Measurements from ENCODE around the gene TMEM205.
A peak's percentile ranks its signal among the peaks of the same experiment; 100 is the strongest.
"Not testable (repeated sequence)": the region's sequence is repeated elsewhere in the genome, so short reads cannot be mapped to it uniquely, and the experiment has no call there.

TMEM205 gene

DNA sequence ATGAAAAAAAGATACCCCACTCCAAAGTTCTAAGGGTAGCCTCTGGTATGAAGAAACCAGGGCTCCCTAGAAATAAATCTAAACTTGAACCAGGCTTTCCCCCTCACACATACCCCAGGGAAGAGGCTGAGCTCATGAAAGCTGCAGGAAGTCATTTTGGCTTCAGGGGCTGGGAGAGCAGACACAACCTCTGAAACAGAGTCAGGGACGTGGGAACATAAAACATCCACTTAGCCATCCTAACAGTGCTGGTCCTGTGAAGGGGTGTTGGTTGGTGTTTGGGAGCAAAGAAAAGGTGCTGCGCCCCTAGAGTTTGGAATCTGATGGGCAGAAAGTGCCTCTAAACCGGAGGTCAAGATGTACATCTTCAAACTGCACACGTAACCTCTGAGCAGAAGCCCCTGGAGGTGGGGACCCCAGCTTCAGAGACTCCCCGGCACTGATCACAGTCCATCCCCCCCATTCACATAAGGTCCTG, 22.4 kb downstream of the TMEM205 start:
- DNase-seq (ENCODE audit: low read depth): peak; percentile 14
- no peak overlapping the region for H3K4me3 ChIP-seq (ENCODE audit: control insufficient read depth, low read depth, low read length)
- TF ChIP-seq, protein P1, sequence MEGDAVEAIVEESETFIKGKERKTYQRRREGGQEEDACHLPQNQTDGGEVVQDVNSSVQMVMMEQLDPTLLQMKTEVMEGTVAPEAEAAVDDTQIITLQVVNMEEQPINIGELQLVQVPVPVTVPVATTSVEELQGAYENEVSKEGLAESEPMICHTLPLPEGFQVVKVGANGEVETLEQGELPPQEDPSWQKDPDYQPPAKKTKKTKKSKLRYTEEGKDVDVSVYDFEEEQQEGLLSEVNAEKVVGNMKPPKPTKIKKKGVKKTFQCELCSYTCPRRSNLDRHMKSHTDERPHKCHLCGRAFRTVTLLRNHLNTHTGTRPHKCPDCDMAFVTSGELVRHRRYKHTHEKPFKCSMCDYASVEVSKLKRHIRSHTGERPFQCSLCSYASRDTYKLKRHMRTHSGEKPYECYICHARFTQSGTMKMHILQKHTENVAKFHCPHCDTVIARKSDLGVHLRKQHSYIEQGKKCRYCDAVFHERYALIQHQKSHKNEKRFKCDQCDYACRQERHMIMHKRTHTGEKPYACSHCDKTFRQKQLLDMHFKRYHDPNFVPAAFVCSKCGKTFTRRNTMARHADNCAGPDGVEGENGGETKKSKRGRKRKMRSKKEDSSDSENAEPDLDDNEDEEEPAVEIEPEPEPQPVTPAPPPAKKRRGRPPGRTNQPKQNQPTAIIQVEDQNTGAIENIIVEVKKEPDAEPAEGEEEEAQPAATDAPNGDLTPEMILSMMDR (conservative IDR thresholded peaks at IDR 0.05; ENCODE audit: control insufficient read depth, insufficient read depth, low read depth, low read length): no peak

DNA sequence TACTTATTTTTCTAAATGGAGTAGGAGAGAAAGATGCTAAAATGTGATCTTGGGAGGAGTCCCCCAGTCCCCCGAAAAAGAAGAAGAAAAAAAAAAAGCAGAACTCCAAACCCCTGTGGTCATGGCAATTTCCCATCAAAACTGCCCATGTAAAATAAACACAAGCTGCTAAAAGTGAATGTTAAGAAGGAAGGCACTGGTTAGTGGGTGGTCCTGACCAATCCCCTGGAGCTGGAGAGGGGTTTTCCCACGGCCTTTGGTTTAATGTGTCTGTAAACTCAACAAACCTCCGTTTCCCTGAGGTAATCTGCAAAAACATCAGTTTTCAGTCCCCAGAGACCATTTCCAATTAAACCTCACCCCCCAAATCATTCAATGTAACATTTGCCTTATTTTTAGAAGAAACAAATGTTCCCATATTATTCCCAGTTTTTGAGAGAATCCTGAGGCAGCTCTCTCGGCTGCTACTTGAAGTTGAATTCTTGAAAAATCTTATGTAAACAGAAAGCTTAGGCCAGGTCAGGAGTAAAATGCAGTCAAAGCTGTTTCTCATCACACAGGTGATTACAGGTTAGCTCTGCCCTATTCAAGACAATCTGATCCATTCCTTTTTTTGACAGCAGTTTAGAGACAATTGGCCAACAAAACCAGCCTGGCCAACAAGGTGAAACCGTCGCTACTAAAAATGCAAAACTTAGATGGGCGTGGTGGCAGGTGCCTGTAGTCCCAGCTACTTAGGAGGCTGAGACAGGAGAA, 23.6 kb downstream of the TMEM205 start:
- TF ChIP-seq, protein P1 (conservative IDR thresholded peaks at IDR 0.05; ENCODE audit: control insufficient read depth, insufficient read depth, low read depth, low read length): no peak

DNA sequence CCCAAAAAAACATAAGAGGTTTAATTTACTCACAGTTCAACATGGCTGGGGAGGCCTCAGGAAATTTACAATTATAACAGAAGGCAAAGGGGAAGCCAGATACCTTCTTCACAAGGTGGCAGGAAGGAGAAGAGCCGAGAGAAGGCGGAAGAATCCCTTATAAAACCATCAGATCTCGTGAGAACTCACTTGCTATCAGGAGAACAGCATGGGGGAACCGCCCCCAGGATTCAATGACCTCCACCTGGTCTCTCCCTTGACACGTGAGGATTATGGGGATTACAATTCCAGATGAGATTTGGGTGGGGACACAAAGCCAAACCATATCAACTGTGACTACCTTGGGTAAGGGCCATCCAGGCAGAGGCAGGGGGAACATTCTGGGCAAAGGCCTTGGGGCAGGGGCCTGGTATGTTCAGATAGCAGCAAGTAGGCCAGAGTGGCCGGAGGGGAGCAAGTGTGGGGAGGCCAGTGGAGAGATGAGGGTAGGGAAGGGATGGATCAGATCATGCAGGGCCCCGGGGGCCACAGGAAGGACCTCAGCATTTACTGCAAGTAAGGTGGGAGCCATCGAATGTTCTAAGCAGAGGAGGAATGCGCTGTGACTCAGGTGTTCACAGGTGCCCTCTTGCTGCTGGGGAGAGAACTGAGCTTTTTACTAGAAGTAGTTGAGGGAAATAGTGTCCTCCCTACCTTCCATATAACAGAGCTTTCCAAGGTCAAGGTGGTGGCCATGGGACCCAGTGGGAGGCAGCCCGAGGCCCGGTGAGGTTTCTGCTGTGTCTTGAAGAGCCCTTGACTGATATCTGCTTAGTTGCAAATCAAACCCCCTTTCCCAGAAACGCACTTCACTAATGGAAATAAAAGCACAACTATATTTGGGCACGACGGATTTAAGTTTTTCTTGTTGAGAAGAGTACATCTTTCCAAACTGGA, 24.6 kb downstream of the TMEM205 start:
- DNase-seq (ENCODE audit: low read depth): no peak
- TF ChIP-seq, protein P1 (conservative IDR thresholded peaks at IDR 0.05; ENCODE audit: control insufficient read depth, insufficient read depth, low read depth, low read length): no peak
- no peak overlapping the region for H3K4me3 ChIP-seq (ENCODE audit: control insufficient read depth, low read depth, low read length)

More for the DNA sequence above, 23.6 kb downstream of the TMEM205 start:
- no peak overlapping the region for H3K4me3 ChIP-seq (ENCODE audit: control insufficient read depth, low read depth, low read length)
- no peak for DNase-seq (ENCODE audit: low read depth)

DNA sequence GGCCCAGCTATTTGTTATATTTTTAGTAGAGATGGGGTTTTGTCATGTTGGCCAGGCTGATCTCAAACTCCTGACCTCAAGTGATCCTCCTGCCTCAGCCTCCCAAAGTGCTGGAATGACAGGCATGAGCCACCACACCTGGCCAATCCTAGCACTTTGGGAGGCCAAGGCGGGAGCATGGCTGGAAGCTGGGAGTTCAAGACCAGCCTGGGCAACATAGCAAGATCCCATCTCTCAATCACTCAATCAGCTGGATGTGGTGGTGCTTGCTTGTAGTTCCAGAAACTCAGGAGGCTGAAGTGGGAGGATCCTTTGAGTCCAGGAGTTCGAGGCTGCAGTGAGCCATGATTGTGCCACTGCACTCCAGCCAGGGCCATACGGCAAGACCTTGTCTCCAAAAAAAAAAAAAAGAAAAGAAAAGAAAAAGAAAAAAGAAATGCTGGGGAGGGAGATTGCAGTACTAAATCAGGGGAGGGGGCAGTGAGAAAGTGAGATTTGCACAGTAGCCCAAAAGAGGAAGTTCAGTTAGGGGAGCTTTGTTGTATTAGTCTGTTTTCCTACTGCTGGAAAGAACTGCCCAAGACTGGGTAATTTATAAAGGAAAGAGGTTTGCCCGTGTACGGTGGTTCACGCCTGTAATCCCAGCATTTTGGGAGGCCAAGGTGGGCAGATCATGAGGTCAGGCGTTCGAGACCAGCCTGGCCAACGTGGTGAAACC, 25.6 kb downstream of the TMEM205 start:
- DNase-seq (ENCODE audit: low read depth); H3K4me3 ChIP-seq (ENCODE audit: control insufficient read depth, low read depth, low read length): not testable (repeated sequence)

DNA sequence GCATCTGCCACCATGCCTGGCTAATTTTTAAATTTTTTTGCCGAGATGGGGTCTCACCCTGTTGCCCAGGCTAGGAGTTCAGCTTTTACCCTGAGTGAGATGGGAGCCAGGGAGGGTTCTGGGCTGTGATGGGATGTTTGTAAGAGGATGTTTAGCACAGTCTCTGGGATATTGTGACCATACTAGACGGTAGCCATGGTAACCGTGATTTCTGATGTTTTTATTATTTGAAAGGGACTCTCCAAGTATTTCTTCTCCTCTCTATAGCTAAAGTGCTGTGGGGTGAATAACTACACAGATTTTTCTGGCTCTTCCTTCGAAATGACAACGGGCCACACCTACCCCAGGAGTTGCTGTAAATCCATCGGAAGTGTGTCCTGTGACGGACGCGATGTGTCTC, 39.7 kb downstream of the TMEM205 start:
- H3K4me3 ChIP-seq (ENCODE audit: control insufficient read depth, low read depth, low read length): no peak overlapping the region
- no peak for DNase-seq (ENCODE audit: low read depth)
- TF ChIP-seq, protein P1 (conservative IDR thresholded peaks at IDR 0.05; ENCODE audit: control insufficient read depth, insufficient read depth, low read depth, low read length): no peak

DNA sequence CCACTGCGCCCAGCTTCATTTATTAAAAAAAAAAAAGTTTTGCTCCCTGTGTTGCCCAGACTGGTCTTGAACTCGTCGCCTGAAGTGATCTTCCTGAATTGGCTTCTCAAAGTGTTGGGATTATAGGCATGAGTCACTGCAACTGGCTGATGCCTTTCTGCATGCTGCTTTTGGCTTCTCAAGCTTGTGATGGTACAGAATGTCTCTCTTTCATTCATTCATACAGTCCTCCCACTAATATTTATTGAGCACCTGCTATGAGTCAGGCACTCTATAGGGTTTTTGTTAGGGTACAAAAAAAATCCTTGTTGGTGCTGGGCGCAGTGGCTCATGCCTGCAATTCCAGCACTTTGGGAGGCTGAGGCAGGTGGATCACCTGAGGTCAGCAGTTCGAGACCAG, 41.1 kb downstream of the TMEM205 start:
- no peak overlapping the region for H3K4me3 ChIP-seq (ENCODE audit: control insufficient read depth, low read depth, low read length)
- TF ChIP-seq, protein P1 (conservative IDR thresholded peaks at IDR 0.05; ENCODE audit: control insufficient read depth, insufficient read depth, low read depth, low read length): no peak
- no peak for DNase-seq (ENCODE audit: low read depth)
